Inferior parietal cortex (tissue), 1 donor: ENCODE measurements around the gene NODAL.
"Not testable (repeated sequence)": the region's sequence is repeated elsewhere in the genome, so short reads cannot be mapped to it uniquely, and the experiment has no call there.

Experiments used
- DNase-seq: peaks from one replicate; pipeline ENCODE4 v3.0.0-alpha.2; 2016; ENCODE audit errors: extremely low spot score

The NODAL gene

DNA sequence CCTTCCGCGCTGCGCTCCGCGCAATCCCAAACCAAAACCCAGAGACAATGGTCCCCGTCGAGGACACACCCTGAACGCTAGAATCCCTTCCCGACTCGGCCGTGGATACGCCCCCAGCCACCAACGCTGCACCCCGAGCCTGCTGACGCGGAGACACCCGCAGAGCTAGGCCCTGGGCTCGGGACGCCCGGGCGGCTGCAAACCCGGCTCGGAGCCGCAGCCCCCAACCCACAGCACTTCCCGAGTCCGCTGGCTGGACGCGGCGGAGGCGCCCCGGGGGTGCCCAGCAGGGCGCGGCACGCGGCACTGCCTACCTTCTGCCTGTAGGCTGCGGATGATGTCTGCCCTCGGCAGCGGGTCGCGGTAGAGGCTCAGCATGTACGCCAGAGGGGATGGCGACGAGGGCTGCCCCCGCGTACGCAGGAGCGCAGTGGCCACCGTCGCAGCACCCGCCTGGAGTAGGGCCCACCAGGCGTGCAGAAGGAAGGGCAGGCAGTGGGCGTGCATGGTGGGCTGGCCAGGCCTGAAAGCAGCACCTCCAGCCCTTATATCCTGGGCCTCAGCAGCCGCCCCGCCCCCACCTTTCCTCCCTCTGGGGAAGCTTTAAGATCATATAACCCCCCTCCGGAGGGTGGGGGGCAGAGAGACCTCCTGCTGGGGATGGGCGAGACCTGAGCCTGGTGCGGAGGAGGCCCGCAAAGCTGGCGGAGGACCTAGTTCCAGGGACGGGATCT, at the start of gene NODAL:
TSS of gene NODAL (minus strand) at position 521 of the 734 bp plus-strand sequence. CDS start at position 507, 14 bp downstream.
- DNase-seq, result no peak

GRCh38 chr10:70490142-70490541, 48.7 kb upstream of the NODAL start:
- DNase-seq, result no peak

DNA sequence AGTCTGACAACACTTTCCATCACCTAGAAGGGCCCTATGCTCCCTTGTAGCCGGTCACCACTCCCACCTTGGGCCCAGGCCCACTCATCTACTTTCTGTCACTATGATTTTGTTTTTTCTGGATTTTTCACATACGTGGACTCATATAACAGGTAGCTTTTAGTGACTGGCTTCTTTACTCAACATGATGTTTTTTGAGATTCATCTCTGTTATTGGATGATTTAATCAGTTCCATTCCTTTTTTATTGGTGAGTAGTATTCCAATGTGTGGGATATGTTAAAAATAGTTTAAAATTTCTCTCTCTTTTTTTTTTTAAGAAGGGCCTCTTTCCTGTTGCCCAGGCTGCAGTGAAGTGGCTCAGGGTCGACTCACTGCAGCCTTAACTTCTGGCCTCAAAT, 46.3 kb upstream of the NODAL start:
- no peak for DNase-seq

DNA sequence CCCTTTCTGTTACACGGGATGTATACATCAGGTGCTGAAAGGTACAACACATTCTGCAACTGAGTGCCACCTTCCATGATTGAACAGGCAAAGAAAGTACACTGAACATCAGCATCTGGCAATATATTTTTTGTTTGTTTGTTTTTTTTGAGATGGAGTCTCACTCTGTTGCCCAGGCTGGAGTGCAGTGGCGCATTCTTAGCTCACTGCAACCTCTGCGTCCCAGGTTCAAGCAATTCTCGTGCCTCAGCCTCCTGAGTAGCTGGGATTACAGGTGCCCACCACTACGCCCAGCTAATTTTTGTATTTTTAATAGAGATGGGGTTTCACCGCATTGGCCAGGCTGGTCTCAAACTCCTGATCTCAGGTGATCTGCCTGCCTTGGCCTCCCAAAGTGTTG, 42.4 kb upstream of the NODAL start:
- DNase-seq, result not testable (repeated sequence)

GRCh38 chr10:70482982-70483760, 41.7 kb upstream of the NODAL start:
- DNase-seq, result no peak

DNA sequence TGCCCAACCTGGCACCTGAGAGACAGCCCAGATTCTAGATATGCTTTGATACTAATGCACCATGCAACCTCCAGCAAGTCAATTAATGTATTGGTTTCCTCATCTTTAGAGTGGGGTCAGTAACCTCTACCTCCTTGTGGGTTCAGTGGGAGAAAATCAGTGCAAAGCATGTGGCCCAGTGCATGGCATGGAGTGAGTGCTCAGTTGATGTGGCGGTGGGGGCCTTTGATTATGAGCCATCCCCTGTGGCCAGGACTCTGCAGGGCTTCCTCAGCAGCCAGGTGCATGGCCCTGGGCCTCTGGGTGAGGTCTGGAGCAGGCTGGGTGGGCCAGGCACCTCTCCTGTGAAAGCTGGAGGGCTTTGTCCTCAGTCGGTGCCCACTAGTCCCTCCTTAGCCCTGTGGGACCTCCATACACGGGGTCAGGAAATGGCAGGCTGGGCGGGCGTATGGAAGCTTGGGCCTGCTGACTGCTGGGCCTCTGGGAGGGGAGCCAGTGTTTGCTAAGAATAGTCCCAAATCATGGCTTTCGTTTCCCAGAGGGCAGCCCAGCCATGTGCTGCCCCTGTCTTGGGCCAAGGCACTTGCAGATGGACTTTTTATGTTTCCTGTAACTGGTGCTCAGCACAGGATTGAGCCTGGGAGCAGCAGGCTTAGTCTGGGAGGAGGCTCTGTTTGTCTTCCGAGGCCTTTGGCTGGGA, 40.5 kb upstream of the NODAL start:
- no peak for DNase-seq

GRCh38 chr10:70481105-70481504, 39.6 kb upstream of the NODAL start:
- no peak for DNase-seq

- no peak for DNase-seq
Observed at GRCh38 chr10:70480239-70480861, 38.9 kb upstream of the NODAL start.

- DNase-seq, result no peak
Observed at GRCh38 chr10:70479626-70480238, 38.3 kb upstream of the NODAL start.

- no peak for DNase-seq
Observed at GRCh38 chr10:70479165-70479581, 37.7 kb upstream of the NODAL start.

DNA sequence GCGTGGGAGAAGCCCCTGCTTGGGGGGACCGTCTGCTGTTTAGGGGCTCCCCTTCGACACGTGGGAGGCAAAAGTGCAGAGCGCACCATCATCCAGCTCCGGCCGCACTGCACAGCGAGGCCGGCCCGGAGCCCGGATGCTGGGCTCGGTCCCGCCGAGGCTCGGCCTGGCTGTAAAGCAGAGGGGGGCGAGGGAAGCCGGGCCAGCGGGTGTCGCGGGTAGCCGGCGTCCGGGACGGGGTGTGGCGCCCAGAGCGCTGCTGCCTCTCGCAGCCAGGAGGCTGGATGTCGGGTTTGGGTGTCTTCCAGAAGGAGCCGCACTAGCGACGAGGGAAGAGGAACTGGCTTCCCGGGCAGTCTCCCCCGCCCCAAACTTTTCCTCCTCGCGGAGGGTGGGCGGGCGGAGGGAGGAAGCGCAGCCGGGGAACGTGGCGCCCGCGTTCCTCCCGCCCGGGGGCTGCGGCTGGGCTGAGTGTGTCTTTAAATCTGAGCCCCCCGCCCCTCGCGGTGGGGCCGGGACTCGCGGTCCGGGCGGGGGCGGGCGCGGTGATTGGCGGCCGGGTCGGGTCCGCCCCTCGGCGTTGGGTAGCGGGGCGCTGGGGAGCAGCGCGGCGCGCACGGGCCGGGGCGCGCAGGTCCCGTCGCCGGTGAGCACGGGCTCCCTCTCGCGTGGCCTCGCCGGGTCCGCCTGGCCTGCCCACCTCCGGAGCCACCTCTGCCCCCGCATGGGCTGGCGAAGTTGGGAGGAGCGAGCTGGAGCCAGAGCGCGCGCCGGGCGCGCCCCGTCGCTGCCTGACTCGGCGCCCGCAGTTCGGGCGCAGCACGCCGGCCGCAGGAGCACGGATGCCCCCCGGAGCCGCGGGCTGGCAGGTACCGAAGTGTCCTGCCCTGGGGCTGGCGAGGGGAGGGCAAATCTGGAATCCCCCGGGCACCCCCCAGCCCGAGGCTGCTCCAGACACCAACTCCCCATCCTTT, 37.0 kb upstream of the NODAL start, which contains the start of gene PALD1:
TSS of gene PALD1 (plus strand) at position 577 of the 974 bp plus-strand sequence. CDS start 47,185 bp downstream, outside the sequence.
- no peak for DNase-seq

- DNase-seq, result no peak
Observed at GRCh38 chr10:70477661-70478162, 36.2 kb upstream of the NODAL start.

DNA sequence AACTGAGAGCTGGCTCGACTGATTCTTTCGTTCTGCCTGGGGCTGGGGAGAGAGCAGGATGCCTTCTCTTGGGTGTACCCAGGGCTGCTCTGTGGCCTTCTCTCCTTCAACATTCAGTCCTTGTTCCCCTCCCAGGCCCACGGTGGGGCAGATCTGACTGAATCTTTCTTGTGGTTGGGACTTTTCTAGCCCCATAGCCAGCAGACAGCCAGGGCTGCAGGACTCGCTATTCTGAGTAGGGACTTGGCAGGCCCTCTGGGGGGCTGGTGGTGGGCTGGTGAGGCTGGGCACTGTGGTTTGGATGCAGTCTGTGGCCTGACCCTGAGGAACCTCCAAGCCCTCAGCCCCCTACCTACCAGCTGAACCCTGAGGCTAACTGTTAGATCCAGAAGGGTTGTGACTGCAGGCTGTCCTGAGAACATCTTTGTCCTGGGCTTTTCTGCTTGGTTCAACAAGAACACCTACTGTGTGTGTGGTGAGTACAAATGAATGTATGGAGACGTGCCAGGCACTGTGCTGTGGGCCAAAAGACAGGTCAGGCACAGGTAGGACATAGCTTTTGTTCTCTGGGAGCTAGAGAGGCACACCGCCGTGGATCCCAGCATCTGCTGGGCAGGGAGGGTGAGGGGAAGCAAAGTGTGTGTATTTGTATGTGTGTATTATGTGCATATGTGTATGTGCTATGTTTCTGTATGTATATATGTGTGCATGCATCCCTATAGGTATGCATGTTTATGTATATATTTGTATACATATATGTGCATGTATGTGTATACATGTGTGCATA, 35.0 kb upstream of the NODAL start:
- no peak for DNase-seq

DNA sequence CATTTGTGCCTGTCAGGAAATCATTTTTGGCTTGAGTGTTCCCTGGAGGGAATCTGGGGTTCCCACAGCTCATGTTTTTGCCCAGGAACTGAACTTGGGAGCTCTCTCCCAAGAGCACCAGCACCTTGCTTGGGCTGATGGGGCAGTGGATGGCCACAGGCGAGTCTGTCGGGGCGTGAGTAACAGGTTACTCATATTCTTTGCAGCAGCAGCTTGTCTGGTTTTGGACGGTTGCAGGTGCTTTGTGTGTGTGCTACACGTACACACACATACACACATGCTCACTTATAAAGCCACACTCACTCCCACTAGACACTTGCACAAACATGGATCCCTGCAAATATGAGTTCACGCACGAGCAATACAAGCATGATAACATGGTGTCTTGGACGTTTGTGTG, 34.2 kb upstream of the NODAL start:
- no peak for DNase-seq

DNA sequence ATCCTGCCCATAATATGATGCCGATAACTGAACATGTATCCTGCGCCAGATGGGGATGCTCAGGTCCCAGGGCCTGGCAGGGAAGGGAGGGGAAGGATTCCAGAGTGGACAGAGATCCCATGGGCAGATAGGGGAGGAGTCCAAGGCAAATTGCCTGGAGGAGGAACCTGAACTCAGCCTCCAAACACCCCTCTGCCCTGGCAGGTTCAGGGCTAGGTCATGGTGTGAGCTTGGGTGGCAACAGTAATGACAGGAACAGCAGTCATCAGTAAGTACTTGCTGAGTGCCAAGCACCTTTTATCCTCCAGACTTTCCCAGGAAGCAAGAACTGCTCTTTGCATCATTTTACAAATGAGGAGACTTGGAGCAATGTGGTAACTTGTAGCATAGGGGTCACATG, 33.3 kb upstream of the NODAL start:
- DNase-seq, result no peak

DNA sequence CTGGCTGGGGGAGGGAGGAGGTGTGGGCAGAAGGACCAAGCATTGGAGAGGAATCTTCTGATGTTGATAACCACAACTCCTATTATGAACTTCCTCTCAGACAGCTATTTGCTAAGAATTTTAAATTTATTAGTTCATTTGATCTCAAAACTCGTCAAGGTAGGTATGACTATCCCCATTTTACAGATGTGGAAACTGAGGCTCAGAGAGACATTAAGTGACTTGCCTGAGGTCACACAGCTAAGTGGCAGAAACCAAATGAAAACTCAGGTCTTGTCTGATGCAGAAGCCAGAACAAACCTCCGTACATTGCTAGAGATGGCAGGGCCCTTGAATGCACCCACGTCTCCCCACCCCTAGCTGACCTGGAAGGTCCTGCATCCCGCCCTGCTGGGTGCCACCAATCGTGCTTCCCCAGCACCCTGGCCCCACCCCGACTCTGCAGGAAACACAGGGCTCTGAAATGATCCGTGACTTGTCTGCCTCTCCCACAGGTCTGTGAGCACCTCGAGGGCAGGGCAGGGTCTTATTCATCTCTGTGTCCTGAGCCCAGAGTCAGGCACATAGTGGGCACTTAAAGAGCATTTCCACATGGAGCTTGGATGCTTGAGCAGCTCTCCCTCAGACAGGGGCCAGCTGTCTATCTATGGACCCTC, 31.4 kb upstream of the NODAL start:
- no peak for DNase-seq

DNA sequence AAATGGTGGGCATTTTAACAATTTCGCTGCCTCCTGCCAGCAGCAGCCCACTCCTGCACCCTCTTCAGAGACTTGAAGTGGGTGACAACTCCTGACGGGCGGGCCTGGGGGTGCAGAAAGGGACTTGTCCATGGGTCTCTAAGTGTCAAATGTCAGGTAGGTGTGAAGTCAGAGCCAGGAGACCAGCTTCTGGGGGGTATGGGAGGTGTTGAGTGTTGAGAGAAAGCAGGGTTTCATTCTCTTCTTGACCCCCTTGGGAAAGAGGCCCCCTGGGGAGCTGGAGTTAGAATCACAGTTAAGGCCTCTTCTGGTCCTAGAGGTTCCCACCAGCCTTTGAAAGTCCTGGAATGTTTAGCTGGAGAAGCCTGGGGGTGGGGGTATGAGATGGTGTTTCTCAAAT, 25.5 kb upstream of the NODAL start:
- no peak for DNase-seq

DNA sequence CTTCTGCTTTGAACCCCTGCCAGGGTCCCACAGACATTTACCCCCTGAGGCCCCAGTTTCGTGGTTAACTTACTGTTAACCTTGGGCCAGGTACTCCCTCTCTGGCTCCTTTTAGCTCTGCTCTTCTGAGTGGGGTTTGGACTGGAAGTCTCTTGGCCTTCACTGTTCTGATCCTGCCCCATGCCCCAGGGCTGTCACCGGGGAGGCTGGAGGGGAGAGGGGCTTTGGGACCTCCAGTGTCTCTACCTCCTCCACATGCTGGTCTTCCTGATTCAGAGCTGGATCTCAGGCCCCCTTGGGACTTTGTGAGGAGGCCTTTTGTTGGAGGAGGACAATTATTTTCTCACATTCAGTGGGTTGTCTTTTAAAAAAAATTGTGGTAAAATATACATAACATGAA, 24.4 kb upstream of the NODAL start:
- DNase-seq, result no peak

DNA sequence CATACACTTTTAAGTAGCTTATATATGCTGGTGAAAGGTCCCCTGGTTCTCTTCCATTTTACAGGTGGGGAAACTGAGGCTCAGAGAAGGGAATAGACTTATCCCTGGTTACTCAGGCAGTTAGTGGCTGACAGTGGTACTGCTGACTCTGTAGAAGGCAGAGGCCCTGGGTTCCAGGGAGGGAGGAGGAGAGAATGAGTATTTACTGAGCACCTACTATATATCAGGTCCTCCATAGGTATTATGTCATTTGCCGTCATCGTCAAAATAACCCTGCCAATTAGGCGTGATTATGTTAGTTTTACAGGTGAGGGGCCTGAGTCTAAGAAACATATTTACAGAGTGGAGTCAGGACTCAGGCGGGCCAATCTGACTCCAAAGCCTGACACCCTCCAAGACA, 23.8 kb upstream of the NODAL start:
- no peak for DNase-seq
